GM21423 (cell line): Measurements from ENCODE around the gene RYR2.
"Not testable (repeated sequence)": the region's sequence is repeated elsewhere in the genome, so short reads cannot be mapped to it uniquely, and the experiment has no call there.

Experiments used
- ATAC-seq: cut with Tn5 transposase; IDR thresholded peaks from one replicate; pipeline ENCODE4 v1.9.1; 2021; ENCODE audit warnings: mild to moderate bottlenecking, moderate library complexity; ENCODE audit not compliant: unreplicated experiment

RYR2 gene

GRCh38 chr1:237071641-237072420 lies 29.8 kb downstream of the RYR2 start:
- no peak for ATAC-seq

GRCh38 chr1:237074371-237075117 lies 32.6 kb downstream of the RYR2 start:
- no peak for ATAC-seq

- ATAC-seq: no peak
Measured at GRCh38 chr1:237084341-237085077, 42.5 kb downstream of the RYR2 start.

GRCh38 chr1:237091691-237092090 lies 49.7 kb downstream of the RYR2 start:
- no peak for ATAC-seq

GRCh38 chr1:237093691-237094090 lies 51.7 kb downstream of the RYR2 start:
- ATAC-seq: no peak

- no peak for ATAC-seq
Measured at GRCh38 chr1:237098541-237098940, 56.6 kb downstream of the RYR2 start.

GRCh38 chr1:237103021-237103420 lies 61.0 kb downstream of the RYR2 start:
- no peak for ATAC-seq

GRCh38 chr1:237104096-237104495 lies 62.1 kb downstream of the RYR2 start:
- no peak for ATAC-seq

GRCh38 chr1:237105826-237106225 lies 63.8 kb downstream of the RYR2 start:
- no peak for ATAC-seq

GRCh38 chr1:237108297-237109040 lies 66.5 kb downstream of the RYR2 start:
- no peak for ATAC-seq

- no peak for ATAC-seq
Measured at GRCh38 chr1:237111807-237112206, 69.8 kb downstream of the RYR2 start.

GRCh38 chr1:237112663-237113062 lies 70.7 kb downstream of the RYR2 start:
- ATAC-seq: no peak

GRCh38 chr1:237115035-237115434 lies 73.1 kb downstream of the RYR2 start:
- ATAC-seq: no peak

GRCh38 chr1:237119091-237119490 lies 77.1 kb downstream of the RYR2 start:
- no peak for ATAC-seq

GRCh38 chr1:237120683-237121082 lies 78.7 kb downstream of the RYR2 start:
- ATAC-seq: no peak

GRCh38 chr1:237124856-237125462 lies 83.0 kb downstream of the RYR2 start:
- no peak for ATAC-seq

GRCh38 chr1:237126180-237126579 lies 84.2 kb downstream of the RYR2 start:
- no peak for ATAC-seq

GRCh38 chr1:237127301-237127700 lies 85.3 kb downstream of the RYR2 start:
- not testable (repeated sequence) for ATAC-seq

- ATAC-seq: no peak
Measured at GRCh38 chr1:237133921-237134320, 91.9 kb downstream of the RYR2 start.

- ATAC-seq: no peak
Measured at GRCh38 chr1:237134929-237135328, 92.9 kb downstream of the RYR2 start.
